ENCODE results near the gene VWA2.
"Not testable (repeated sequence)": the region's sequence is repeated elsewhere in the genome, so short reads cannot be mapped to it uniquely, and the experiment has no call there.

The VWA2 gene

GRCh38 chr10:114332301-114333192, 93.5 kb downstream of the VWA2 start:
- ChIA-PET CTCF (interaction anchor here (0.9 kb wide), 1 partner anchor 57 kb away, joined by 3 read pairs; no protein-coding TSS in a partner anchor), POLR2A (ENCODE audit: low non-redundant PET) (no interaction called here)
- DNase-seq (ENCODE audit: low spot score), result no peak

DNA sequence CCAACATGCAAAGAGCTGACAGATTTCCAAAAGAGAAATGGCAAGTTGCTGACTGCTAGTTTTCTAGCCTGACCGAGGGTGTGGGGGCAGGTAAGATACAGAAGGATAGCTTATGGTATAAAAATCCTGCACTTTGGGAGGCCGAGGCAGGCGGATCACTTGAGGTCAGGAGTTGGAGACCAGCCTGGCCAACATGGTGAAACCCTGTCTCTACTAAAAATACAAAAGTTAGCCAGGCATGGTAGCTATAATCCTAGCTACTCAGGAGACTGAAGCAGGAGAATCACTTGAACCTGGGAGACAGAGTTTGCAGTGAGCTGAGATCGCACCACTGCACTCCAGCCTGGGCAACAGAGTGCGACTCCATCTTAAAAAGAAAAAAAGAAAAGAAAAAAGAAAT, 94.4 kb downstream of the VWA2 start:
- H3K27ac ChIP-seq; DNase-seq (ENCODE audit: low spot score); POLR2A ChIA-PET (ENCODE audit: low non-redundant PET); CTCF ChIA-PET: not testable (repeated sequence)

More at GRCh38 chr10:114332301-114333192, 93.5 kb downstream of the VWA2 start:
- H3K27ac ChIP-seq, result peak overlapping the region; percentile 47
- TF ChIP-seq, protein P1, sequence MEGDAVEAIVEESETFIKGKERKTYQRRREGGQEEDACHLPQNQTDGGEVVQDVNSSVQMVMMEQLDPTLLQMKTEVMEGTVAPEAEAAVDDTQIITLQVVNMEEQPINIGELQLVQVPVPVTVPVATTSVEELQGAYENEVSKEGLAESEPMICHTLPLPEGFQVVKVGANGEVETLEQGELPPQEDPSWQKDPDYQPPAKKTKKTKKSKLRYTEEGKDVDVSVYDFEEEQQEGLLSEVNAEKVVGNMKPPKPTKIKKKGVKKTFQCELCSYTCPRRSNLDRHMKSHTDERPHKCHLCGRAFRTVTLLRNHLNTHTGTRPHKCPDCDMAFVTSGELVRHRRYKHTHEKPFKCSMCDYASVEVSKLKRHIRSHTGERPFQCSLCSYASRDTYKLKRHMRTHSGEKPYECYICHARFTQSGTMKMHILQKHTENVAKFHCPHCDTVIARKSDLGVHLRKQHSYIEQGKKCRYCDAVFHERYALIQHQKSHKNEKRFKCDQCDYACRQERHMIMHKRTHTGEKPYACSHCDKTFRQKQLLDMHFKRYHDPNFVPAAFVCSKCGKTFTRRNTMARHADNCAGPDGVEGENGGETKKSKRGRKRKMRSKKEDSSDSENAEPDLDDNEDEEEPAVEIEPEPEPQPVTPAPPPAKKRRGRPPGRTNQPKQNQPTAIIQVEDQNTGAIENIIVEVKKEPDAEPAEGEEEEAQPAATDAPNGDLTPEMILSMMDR (conservative IDR thresholded peaks at IDR 0.05; ENCODE audit: low read depth), result no peak

DNA sequence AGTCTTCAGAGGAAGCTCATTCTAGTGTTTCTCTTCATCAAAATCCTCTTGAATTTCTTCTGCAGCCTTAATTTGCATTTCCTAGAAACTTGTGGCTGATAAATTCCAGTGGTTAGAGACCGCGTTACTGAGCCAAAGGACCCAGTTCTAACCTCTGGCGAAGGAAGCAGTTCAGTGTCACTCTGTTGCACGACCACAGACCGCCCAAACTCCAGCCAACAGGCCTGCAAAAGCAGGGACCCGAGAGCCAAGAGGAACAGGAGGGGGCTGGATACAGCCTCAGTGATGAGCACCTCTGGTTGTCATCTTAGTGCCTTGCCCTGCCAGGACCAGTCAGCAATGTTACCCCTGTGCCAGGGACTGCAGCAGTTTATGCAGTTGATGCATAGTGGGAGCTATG, 95.2 kb downstream of the VWA2 start:
- TF ChIP-seq, protein P1 (conservative IDR thresholded peaks at IDR 0.05; ENCODE audit: low read depth), result no peak
- CTCF ChIA-PET, result no interaction called here

DNA sequence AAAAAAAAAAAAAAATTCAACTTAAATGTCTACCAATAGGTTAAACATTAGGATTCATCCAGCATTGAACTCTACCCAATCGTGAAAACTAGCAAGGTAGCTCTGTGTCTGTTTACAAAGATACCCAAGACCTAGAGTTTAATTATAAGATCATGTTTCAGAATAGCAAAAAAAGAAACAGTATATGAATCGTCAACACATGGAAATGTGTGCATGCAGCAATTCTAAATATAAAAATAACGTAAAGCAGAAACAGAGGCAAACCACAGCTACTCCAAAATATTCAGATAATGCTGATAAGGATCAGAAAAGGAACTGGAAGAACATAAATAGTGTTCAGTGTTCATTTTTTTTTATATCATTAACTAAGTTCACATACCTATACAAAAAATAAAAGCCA, 96.6 kb downstream of the VWA2 start:
- ChIA-PET POLR2A (ENCODE audit: low non-redundant PET) (no interaction called here), CTCF (interaction anchor here (0.6 to 0.7 kb wide), 2 partner anchors 124 to 1517 kb away, joined by 3 read pairs; no protein-coding TSS in a partner anchor)
- H3K27ac ChIP-seq, result no peak overlapping the region
- TF ChIP-seq, protein P1 (conservative IDR thresholded peaks at IDR 0.05; ENCODE audit: low read depth), result no peak
- DNase-seq (ENCODE audit: low spot score), result no peak

More for the DNA sequence above, 95.2 kb downstream of the VWA2 start:
- no peak for DNase-seq (ENCODE audit: low spot score)
- POLR2A ChIA-PET (ENCODE audit: low non-redundant PET), result no interaction called here
- no peak overlapping the region for H3K27ac ChIP-seq

DNA sequence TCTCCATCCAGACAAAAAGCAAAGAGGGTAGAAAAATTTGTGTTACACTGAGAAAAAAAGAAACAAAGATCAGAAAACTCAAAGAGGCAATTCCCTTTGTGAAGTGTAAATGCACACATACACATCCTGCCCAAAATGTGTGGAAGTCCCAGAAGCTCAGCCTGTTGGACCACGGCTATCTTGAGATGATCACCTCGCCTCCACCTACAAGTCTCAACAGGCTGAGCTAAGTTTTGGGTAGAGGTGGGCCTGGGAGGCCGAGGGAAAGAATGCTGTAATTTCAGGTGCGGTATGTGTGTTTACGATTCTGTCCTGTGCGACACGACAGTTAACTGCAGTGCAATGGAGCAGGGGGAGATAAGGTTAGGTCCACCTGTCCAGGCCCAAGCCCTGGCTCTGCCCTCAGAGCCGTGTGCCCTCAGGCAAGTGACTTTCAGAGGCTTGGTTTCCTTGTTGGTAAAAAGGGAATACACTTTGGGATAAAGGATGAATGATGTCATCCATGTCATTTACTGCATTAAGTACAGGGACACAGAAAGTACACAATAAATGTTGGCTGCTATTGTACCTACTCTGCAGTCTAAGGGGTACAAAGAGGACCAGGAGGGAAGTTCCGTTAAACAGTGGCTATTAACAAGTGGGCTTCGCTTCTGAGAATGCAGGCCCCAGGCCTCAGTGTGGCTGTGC, 97.9 kb downstream of the VWA2 start:
- TF ChIP-seq, protein P1 (conservative IDR thresholded peaks at IDR 0.05; ENCODE audit: low read depth), result no peak
- ChIA-PET POLR2A (ENCODE audit: low non-redundant PET) (no interaction called here), CTCF (interaction anchor here (1.2 kb wide), 1 partner anchor 66 kb away, joined by 4 read pairs; no protein-coding TSS in a partner anchor)
- no peak overlapping the region for H3K27ac ChIP-seq
- peak; percentile 38 for DNase-seq (ENCODE audit: low spot score)

- H3K27ac ChIP-seq, result no peak overlapping the region
- POLR2A ChIA-PET (ENCODE audit: low non-redundant PET), result no interaction called here
- CTCF ChIA-PET, result interaction anchor here (0.6 to 1.2 kb wide), 2 partner anchors 66 to 349 kb away, joined by 3 to 4 read pairs; no protein-coding TSS in a partner anchor
- no peak for DNase-seq (ENCODE audit: low spot score)
- TF ChIP-seq, protein P1 (conservative IDR thresholded peaks at IDR 0.05; ENCODE audit: low read depth), result no peak
Measured at GRCh38 chr10:114337510-114338462, 98.7 kb downstream of the VWA2 start.

Measured in RWPE1 (cell line).